OCI-LY1 (cell line): ENCODE measurements around the gene ATXN1L.
A peak's percentile ranks its signal among the peaks of the same experiment; 100 is the strongest.

Experiments
- H2AFZ ChIP-seq: fragments of 200-600 bp; sonication (generic), shearing (Covaris generic); 2 replicates; pipeline ENCODE4 v1.6.0; 2014; ENCODE audit warnings: antibody characterized with exemption, mild to moderate bottlenecking, low read length
- H3F3A ChIP-seq: fragments of 200-600 bp; sonication (generic), shearing (Covaris generic); 2 replicates; pipeline ENCODE4 v1.6.0; 2014; ENCODE audit warnings: mild to moderate bottlenecking, antibody characterized with exemption, low read length, moderate library complexity; ENCODE audit not compliant: insufficient read depth
- H3K27ac ChIP-seq: fragments of 200-600 bp; sonication (generic); 2 replicates; pipeline ENCODE4 v1.5.1; 2014; ENCODE audit warnings: low read length, mixed run types, mild to moderate bottlenecking, low read depth; ENCODE audit not compliant: poor library complexity, severe bottlenecking
- H3K27me3 ChIP-seq: fragments of 200-600 bp; sonication (generic); 2 replicates; pipeline ENCODE4 v1.6.0; 2014; ENCODE audit warnings: antibody characterized with exemption, mild to moderate bottlenecking, low read length, moderate library complexity; ENCODE audit not compliant: insufficient read depth
- H3K36me3 ChIP-seq: fragments of 200-600 bp; sonication (generic); 2 replicates; pipeline ENCODE4 v1.6.1; 2014; ENCODE audit warnings: mild to moderate bottlenecking, antibody characterized with exemption, low read length, moderate library complexity, mixed read lengths; ENCODE audit not compliant: insufficient read depth
- H3K4me1 ChIP-seq: fragments of 200-600 bp; sonication (generic); 2 replicates; pipeline ENCODE4 v1.5.1; 2014; ENCODE audit warnings: mild to moderate bottlenecking, low read length, moderate library complexity; ENCODE audit not compliant: insufficient read depth, severe bottlenecking
- H3K4me2 ChIP-seq: fragments of 200-600 bp; sonication (generic), shearing (Covaris generic); 2 replicates; pipeline ENCODE4 v1.6.1; 2014; ENCODE audit warnings: low read length
- H3K4me3 ChIP-seq: fragments of 200-600 bp; sonication (generic); 2 replicates; pipeline ENCODE4 v1.5.1; 2014; ENCODE audit warnings: low read length, low read depth, mild to moderate bottlenecking, mixed read lengths; ENCODE audit not compliant: poor library complexity, severe bottlenecking
- H3K79me2 ChIP-seq: fragments of 200-600 bp; shearing (Covaris generic); 2 replicates; pipeline ENCODE4 v1.6.1; 2016; ENCODE audit warnings: mixed run types, low read length, mixed read lengths; ENCODE audit not compliant: insufficient read depth
- H3K9ac ChIP-seq: fragments of 200-600 bp; sonication (generic), shearing (Covaris generic); 2 replicates; pipeline ENCODE4 v1.6.1; 2014; ENCODE audit warnings: mild to moderate bottlenecking, low read length, mixed read lengths
- H3K9me2 ChIP-seq: fragments of 200-600 bp; sonication (generic), shearing (Covaris generic); 2 replicates; pipeline ENCODE4 v1.6.1; 2014; ENCODE audit warnings: low read depth, mild to moderate bottlenecking, low read length, mixed read lengths
- H3K9me3 ChIP-seq: fragments of 200-600 bp; shearing (Covaris generic); 2 replicates; pipeline ENCODE4 v1.6.1; 2014; ENCODE audit warnings: low read length, mixed read lengths
- H4K20me1 ChIP-seq: fragments of 200-600 bp; sonication (generic), shearing (Covaris generic); 2 replicates; pipeline ENCODE4 v1.6.0; 2016; ENCODE audit warnings: mild to moderate bottlenecking, low read length; ENCODE audit not compliant: insufficient read depth
- EZH2 ChIP-seq: fragments of 200-600 bp; sonication (generic), shearing (Covaris generic); IDR thresholded peaks from 2 replicates; pipeline ENCODE4 v1.8.0; 2017; ENCODE audit warnings: borderline replicate concordance, mixed run types, mild to moderate bottlenecking, antibody characterized with exemption, low read length, moderate library complexity, mixed read lengths
- TF ChIP-seq, protein P1 (sequence below): fragments of 200-600 bp; sonication (generic), shearing (Covaris generic); IDR thresholded peaks from 2 replicates; pipeline ENCODE4 v1.5.1; 2017; ENCODE audit warnings: mild to moderate bottlenecking, antibody characterized with exemption, low read length, moderate library complexity, mixed read lengths

Gene ATXN1L

DNA sequence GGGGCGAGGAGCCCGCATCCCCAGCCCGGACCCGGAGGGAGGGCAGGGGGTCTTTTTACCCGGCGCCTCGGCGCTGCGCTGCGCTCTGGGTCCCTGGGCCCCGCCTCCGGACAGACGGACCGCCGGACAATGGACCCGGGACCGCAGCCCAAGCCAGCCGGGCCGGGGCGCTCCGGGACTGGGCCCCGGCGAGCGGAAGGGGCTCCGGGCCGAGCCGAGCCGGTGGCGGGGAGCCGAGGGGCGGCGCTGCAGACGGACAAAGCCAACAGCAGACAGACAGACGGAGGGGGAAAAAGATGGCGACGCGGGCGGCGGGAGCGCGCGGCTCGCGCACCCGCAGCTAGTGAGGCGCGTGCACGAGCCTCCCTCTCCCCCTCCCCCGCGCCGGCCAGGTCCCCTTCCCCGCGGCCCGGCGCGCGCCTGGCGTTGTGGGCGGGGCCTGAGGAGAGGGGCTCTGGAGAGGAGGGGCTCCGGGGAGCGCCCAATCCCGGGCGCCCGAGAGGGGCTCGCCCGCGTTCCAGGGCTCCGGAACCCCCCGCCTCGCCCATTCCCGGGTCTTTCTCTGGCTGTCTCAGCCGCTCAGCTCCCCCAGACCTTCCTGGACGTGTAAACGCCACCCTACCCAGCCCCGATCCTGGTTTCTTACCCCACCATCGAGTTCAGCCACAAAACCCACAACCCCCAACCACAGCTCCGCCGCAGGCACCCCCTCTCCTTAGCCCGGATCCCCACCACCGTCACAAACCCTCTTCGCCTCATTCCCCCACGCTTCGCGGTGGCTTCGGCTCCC is 38.3 kb downstream of the ATXN1L start, which contains the start of gene ZNF821:
Gene ZNF821 (minus strand): TSS at position 334 of the 790 bp plus-strand sequence. CDS start 4,236 bp downstream, outside the sequence.
- Histone ChIP-seq H3K4me3 (peak within 1 kb of the TSS; percentile 86), H3K4me1 (peaks cover 37% of the 10 kb centered on the region), H2AFZ (peak within 1 kb of the TSS; percentile 98), H3K79me2 (no peaks in the 10 kb centered on the region), H3K27me3 (no peaks in the 10 kb centered on the region), H3F3A (peaks cover 5% of the 10 kb centered on the region; the same call in 1 of the 2 replicates), H3K9me3 (no peaks in the 10 kb centered on the region), H3K4me2 (peak within 1 kb of the TSS; percentile 84), H3K27ac (peak within 1 kb of the TSS; percentile 71), H3K9ac (peak within 1 kb of the TSS; percentile 86), H3K36me3 (peaks cover 16% of the 10 kb centered on the region; the same call in 1 of the 2 replicates), H3K9me2 (no peaks in the 10 kb centered on the region), H4K20me1 (no peaks in the 10 kb centered on the region)
- no peak for TF ChIP-seq EZH2
- TF ChIP-seq, protein P1, sequence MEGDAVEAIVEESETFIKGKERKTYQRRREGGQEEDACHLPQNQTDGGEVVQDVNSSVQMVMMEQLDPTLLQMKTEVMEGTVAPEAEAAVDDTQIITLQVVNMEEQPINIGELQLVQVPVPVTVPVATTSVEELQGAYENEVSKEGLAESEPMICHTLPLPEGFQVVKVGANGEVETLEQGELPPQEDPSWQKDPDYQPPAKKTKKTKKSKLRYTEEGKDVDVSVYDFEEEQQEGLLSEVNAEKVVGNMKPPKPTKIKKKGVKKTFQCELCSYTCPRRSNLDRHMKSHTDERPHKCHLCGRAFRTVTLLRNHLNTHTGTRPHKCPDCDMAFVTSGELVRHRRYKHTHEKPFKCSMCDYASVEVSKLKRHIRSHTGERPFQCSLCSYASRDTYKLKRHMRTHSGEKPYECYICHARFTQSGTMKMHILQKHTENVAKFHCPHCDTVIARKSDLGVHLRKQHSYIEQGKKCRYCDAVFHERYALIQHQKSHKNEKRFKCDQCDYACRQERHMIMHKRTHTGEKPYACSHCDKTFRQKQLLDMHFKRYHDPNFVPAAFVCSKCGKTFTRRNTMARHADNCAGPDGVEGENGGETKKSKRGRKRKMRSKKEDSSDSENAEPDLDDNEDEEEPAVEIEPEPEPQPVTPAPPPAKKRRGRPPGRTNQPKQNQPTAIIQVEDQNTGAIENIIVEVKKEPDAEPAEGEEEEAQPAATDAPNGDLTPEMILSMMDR: peak; percentile 58

GRCh38 chr16:71885261-71885650 is 39.5 kb downstream of the ATXN1L start:
- Histone ChIP-seq H3K79me2 (no peaks in the 10 kb centered on the region), H3F3A (peaks cover 5% of the 10 kb centered on the region; the same call in 1 of the 2 replicates), H3K9me3 (no peaks in the 10 kb centered on the region), H3K9ac (no peak overlapping the region), H3K36me3 (peaks cover 5% of the 10 kb centered on the region; the same call in 1 of the 2 replicates), H3K4me2 (peak overlapping the region; percentile 84; the same call in 1 of the 2 replicates), H2AFZ (0 out of 2 replicates have a peak overlapping the region, but pooled peaks have one; percentile 5), H3K27me3 (no peaks in the 10 kb centered on the region), H3K4me3 (no peak overlapping the region), H3K9me2 (no peaks in the 10 kb centered on the region), H4K20me1 (no peaks in the 10 kb centered on the region), H3K27ac (peak overlapping the region; percentile 60), H3K4me1 (peaks cover 38% of the 10 kb centered on the region)
- no peak for TF ChIP-seq EZH2
- TF ChIP-seq, protein P1: no peak

DNA sequence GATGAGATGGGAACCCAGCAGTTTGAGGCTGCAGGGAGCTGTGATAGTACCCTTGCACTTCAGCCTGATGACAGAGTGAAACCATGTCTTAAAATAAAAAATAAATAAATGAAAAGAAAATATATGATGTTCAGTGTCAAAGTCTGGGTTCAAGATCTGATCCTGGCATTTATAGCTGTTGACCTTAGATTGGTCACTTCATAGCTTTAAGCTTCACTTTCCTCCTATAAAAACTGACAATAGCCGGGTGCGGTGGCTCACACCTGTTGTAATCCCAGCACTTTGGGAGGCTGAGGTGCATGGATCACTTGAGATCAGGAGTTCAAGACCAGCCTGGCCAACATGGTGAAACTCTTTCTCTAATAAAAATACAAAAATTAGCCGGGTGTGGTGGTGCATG is 43.4 kb downstream of the ATXN1L start:
- Histone ChIP-seq H3K4me2 (no peak overlapping the region), H4K20me1 (no peaks in the 10 kb centered on the region), H3K9me3 (no peaks in the 10 kb centered on the region), H3K27ac (no peak overlapping the region), H3K79me2 (no peaks in the 10 kb centered on the region), H3K4me3 (no peak overlapping the region), H2AFZ (no peak overlapping the region), H3K36me3 (no peaks in the 10 kb centered on the region), H3K9me2 (no peaks in the 10 kb centered on the region), H3K4me1 (peaks cover 26% of the 10 kb centered on the region), H3K9ac (no peak overlapping the region), H3F3A (peaks cover 5% of the 10 kb centered on the region; the same call in 1 of the 2 replicates), H3K27me3 (no peaks in the 10 kb centered on the region)
- TF ChIP-seq EZH2: no peak
- TF ChIP-seq, protein P1: no peak
